Epithelial cell of proximal tubule (primary cell): ENCODE data around the gene CDKN2C. TPM values are rescaled to one million over a fixed set of nuclear protein-coding genes. Genes with fewer than 3 reads are reported as not detected.
"Not testable (repeated sequence)": the region's sequence is repeated elsewhere in the genome, so short reads cannot be mapped to it uniquely, and the experiment has no call there.

ENCODE experiments used
- DNase-seq: peaks from one replicate; pipeline ENCODE4 v3.0.0-alpha.2; 2011; ENCODE audit warnings: low read depth
- H3K4me3 ChIP-seq: 2 replicates; pipeline ENCODE4 v1.5.1; 2011; ENCODE audit warnings: low read depth, mild to moderate bottlenecking, low read length
- CTCF ChIP-seq: conservative IDR thresholded peaks from 2 replicates; pipeline ENCODE4 v1.5.1; 2012; ENCODE audit warnings: low read depth, mild to moderate bottlenecking, low read length
- total RNA-seq: library from RNA; depleted of rRNA; stranded (reverse); fragments of >200 nt; gene quantifications from 2 replicates; pipeline ENCODE4 v1.2.3, GENCODE V29; 2015

CDKN2C gene
- total RNA-seq, 1 donor from 2014 or later: 2.8 TPM

- DNase-seq: no peak
- H3K4me3 ChIP-seq: no peak overlapping the region
- TF ChIP-seq CTCF: no peak
These were observed 22.7 kb downstream of the CDKN2C start for GRCh38 chr1:50992532-50993318.

- DNase-seq: no peak
- no peak overlapping the region for H3K4me3 ChIP-seq
These were observed 23.6 kb downstream of the CDKN2C start for GRCh38 chr1:50993645-50994044.

GRCh38 chr1:50994997-50995396, 25.0 kb downstream of the CDKN2C start:
- DNase-seq: no peak
- H3K4me3 ChIP-seq: no peak overlapping the region
- no peak for TF ChIP-seq CTCF

More at GRCh38 chr1:50993645-50994044, 23.6 kb downstream of the CDKN2C start:
- no peak for TF ChIP-seq CTCF

GRCh38 chr1:50995651-50996050, 25.6 kb downstream of the CDKN2C start:
- no peak for TF ChIP-seq CTCF
- DNase-seq: no peak
- H3K4me3 ChIP-seq: no peak overlapping the region

GRCh38 chr1:50996083-50996482, 26.0 kb downstream of the CDKN2C start:
- no peak for TF ChIP-seq CTCF
- no peak overlapping the region for H3K4me3 ChIP-seq
- no peak for DNase-seq

- not testable (repeated sequence) for H3K4me3 ChIP-seq, DNase-seq
These were observed 29.3 kb downstream of the CDKN2C start for GRCh38 chr1:50999375-50999774.

GRCh38 chr1:51000160-51000559, 30.1 kb downstream of the CDKN2C start:
- DNase-seq: no peak
- no peak for TF ChIP-seq CTCF
- H3K4me3 ChIP-seq: no peak overlapping the region
